ENCODE measurements around the gene ROCK1.
"Not testable (repeated sequence)": the region's sequence is repeated elsewhere in the genome, so short reads cannot be mapped to it uniquely, and the experiment has no call there.

The ROCK1 gene

DNA sequence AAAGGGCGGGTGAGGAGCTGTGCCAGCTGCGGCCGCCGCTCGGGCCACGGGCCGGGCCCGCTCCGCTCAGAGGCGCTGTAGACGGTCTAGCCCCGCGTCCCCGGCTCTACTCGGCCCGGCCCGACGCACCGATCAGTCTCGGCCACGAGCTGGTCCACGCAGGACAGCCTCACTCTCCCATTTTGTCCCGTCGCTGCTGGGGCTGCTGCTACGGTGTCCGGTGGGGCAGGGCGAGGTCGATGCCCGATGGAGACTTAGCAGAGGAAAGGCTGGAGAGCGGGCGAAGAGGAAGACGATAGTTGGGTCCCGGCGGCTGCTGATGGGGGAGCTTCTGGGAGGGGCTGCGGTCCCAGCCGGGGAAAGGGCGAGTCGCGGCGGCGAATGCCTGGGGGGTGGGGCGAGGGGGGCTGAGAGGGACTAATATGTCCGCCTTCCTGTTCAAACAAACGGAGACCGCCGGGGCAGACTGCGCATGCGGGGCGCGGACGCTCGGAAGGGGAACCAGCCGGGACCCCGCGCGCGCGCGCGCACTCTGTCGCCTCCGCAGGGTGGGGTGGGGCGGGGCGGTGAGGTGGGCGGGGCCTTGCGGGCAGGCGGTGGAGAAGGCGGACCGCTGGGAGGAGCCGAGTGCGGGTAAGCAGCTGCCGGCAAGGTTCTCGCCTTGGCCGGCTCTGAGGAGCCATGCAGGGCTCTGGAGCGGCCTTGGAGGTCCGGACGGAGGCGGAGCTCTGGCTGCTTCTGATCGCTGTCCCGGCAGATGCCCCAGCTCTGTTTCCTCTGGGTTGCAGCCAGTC lies at the start of gene ROCK1:
TSS of gene ROCK1 (minus strand) at position 468 of the 794 bp plus-strand sequence. CDS start 903 bp downstream, outside the sequence.
- DNase-seq = peak; percentile 86

- no peak for DNase-seq
Measured at GRCh38 chr18:21155443-21155842, 43.8 kb upstream of the ROCK1 start.

- no peak for DNase-seq
Measured at GRCh38 chr18:21146016-21146415, 34.4 kb upstream of the ROCK1 start.

- no peak for DNase-seq
Measured at GRCh38 chr18:21145371-21145770, 33.8 kb upstream of the ROCK1 start.

GRCh38 chr18:21141668-21142422 lies 30.2 kb upstream of the ROCK1 start:
- DNase-seq = no peak

GRCh38 chr18:21137719-21138488 lies 26.3 kb upstream of the ROCK1 start:
- not testable (repeated sequence) for DNase-seq

DNA sequence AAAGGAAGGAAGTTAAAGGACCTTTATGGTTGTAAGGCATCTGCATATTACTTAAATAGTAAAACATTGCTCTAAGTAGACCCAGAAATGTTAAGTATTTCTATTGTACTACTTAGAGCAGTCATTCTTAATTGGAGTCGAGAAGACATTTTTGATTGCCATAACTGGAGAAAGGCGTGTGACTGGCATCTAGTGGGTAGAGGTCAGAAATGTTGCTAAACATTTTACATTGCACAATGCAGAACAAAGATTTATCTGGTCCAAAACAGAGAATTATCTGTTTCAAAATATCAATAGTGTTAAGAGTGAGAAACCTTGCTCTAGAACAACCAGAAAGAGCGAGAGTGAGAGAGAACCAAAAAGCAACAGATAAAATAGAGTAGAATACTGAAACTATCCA lies 23.3 kb upstream of the ROCK1 start:
- no peak for DNase-seq

DNA sequence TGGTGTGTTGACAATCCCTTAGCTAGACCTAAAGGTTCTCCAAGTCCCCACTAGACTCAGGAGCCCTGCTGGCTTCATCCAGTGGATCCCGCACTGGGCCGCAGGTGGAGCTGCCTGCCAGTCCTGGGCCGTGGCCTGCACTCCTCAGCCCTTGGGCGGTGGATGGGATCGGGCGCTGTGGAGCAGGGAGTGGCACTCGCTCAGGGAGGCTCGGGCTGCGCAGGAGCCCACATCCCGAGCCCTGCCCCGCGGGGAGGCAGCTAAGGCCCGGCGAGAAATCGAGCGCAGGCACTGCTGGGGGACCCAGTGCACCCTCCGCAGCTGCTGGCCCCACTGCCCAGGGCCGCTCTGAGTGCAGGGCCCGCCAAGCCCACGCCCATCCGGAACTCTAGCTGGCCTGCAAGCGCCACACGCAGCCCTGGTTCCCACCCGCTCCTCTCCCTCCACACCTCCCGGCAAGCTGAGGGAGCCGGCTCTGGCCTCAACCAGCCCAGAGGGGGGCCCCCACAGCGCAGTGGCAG lies 20.8 kb upstream of the ROCK1 start:
- no peak for DNase-seq

- no peak for DNase-seq
Measured at GRCh38 chr18:21131698-21132227, 20.1 kb upstream of the ROCK1 start.

- no peak for DNase-seq
Measured at GRCh38 chr18:21129566-21130216, 18.1 kb upstream of the ROCK1 start.

GRCh38 chr18:21123290-21123926 lies 11.8 kb upstream of the ROCK1 start:
- DNase-seq = no peak

DNA sequence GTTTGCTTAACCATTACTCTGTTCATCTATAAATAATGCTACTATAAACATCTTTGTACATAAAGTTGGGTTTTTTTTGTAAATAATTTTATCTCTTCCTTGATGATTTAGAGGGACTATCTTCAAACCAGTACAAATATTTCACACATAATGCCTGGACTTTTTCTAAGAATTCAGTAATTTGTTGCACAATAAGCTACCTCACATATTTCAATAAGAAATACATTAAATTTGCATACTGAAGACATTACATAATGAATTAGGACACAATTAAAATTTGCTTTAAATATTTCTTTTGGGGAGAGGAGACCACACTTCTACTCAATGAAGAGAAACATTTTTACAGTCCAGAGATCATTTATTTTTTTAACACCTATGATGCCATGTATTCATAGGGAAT lies 7.2 kb upstream of the ROCK1 start:
- DNase-seq = no peak

DNA sequence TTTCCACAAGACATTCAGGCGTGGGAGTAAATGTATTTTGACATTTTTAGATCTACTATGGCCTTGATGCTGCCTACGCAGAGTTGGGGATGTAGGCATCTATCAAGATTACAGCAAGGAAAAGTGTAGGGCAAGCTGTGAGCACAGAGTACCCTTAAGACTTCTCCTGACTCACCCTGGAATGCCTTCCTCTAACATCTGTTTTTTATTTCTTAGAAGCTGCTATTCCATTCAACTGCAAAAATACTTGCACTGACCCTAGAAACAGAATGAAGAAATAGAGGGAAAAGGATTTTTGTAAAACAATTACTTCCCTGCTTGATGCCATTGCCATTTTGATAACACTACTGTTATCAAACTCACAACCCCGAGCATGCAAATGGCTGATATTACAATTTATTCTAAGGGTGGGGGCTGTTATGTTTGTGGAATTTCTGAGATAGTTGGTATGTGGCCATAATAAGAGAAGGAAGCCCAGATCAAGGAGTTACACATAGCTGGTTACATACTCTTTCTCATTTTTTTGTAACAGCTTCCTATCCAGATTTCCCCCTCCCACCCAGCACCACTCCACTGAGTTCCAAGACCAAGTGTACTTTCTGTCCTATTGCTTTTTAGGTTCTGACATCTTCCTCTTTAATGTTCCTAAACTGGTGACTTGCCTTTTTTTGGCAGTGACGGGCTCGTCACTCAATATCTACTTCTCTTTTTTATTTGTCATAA lies 6.0 kb upstream of the ROCK1 start:
- DNase-seq = no peak

GRCh38 chr18:21115519-21116411 lies 4.2 kb upstream of the ROCK1 start:
- DNase-seq = no peak

DNA sequence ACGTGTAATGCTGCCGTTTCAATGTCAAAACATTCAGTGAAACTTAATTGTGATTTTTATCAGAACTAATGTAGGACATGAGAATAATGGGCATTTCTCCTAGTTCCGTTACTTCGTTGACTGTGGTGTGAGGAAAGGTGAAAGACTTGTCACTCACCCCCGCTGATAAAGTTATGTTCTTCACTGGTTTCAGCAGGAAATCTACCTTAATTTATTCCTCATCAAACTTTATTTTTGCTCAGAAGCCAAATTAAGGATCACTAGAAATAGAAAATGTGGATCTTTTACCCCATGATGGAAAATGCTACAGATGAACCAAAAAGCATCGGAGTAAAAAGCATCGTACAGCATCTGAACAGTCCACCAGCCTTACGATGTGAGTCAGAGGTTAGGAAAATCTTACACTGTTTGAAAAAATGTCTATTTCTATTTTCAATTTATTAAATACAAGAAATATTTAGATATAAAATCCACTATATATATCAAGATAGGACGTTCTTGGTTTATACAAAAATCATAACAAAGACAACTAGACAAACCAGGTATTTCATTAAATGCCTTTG lies 1.0 kb upstream of the ROCK1 start:
- no peak for DNase-seq

DNA sequence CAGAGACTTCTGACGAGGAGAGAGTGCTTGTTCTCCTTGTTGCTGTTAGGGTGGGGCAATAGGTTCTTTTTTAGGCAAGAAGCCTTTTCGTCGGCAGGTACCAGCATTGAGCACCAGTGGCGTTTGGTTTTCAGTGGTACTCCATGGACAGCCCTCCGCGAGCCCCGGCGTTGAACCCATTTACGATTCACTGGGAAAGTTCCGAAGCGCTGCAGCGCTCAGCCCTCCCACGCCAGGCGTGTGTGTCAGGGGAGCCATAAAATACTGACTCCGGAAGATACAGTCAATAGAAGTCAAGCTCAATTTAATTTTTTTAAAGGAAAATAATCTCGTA lies 494 bp upstream of the ROCK1 start:
- DNase-seq = no peak

GRCh38 chr18:21110713-21111345 lies 784 bp downstream of the ROCK1 start:
- DNase-seq = no peak

GRCh38 chr18:21109936-21110712 lies 1.5 kb downstream of the ROCK1 start:
- no peak for DNase-seq

DNA sequence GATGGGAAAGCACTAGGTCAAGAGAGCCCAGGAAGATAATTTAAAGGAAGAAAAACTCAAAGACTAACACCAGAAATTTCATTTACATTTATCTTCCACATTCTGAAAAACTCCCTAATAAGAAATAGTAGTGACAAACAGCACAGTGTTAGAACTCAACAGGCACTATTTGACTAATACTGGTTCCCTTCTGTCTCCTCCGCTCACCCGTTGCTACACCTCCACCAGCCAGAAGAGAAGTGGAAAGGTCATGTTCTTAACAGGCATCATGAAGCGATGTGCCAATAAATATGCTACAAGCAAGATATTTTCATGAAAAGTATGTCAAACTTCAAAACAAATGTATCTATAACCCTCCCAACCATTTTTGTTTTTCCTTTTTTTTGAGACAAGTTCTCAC lies 5.7 kb downstream of the ROCK1 start:
- no peak for DNase-seq
